HuH-7.5 (cell line): ENCODE data around the gene SIPA1L3.

ENCODE experiments used
- DNase-seq: peaks from one replicate; pipeline ENCODE4 v3.0.0; 2011; ENCODE audit warnings: low spot score

Gene SIPA1L3

GRCh38 chr19:38152461-38153379 is 245.7 kb downstream of the SIPA1L3 start:
- DNase-seq, result no peak

- no peak for DNase-seq
These were observed 248.4 kb downstream of the SIPA1L3 start for GRCh38 chr19:38155453-38155852.

- DNase-seq, result no peak
These were observed 251.7 kb downstream of the SIPA1L3 start for GRCh38 chr19:38158730-38159129.

- DNase-seq, result no peak
These were observed 255.1 kb downstream of the SIPA1L3 start for GRCh38 chr19:38162094-38162493.

GRCh38 chr19:38162632-38163031 is 255.6 kb downstream of the SIPA1L3 start:
- no peak for DNase-seq

GRCh38 chr19:38163419-38164290 is 256.6 kb downstream of the SIPA1L3 start:
- no peak for DNase-seq

GRCh38 chr19:38164526-38164925 is 257.5 kb downstream of the SIPA1L3 start:
- no peak for DNase-seq

- DNase-seq, result no peak
These were observed 258.3 kb downstream of the SIPA1L3 start for GRCh38 chr19:38165335-38165734.

- DNase-seq, result no peak
These were observed 261.6 kb downstream of the SIPA1L3 start for GRCh38 chr19:38168637-38169036.

GRCh38 chr19:38170334-38170733 is 263.3 kb downstream of the SIPA1L3 start:
- DNase-seq, result no peak

- DNase-seq, result no peak
These were observed 265.0 kb downstream of the SIPA1L3 start for GRCh38 chr19:38172001-38172400.

- DNase-seq, result no peak
These were observed 266.5 kb downstream of the SIPA1L3 start for GRCh38 chr19:38173291-38174041.

- no peak for DNase-seq
These were observed 268.4 kb downstream of the SIPA1L3 start for GRCh38 chr19:38175422-38175821.

GRCh38 chr19:38180071-38180470 is 273.1 kb downstream of the SIPA1L3 start:
- DNase-seq, result no peak

GRCh38 chr19:38182536-38183210 is 275.7 kb downstream of the SIPA1L3 start:
- DNase-seq, result no peak

- DNase-seq, result no peak
These were observed 276.4 kb downstream of the SIPA1L3 start for GRCh38 chr19:38183251-38183897.

GRCh38 chr19:38184815-38185214 is 277.8 kb downstream of the SIPA1L3 start:
- no peak for DNase-seq

GRCh38 chr19:38185562-38185961 is 278.6 kb downstream of the SIPA1L3 start:
- no peak for DNase-seq

GRCh38 chr19:38190061-38190460 is 283.1 kb downstream of the SIPA1L3 start:
- DNase-seq, result no peak

- DNase-seq, result no peak
These were observed 283.8 kb downstream of the SIPA1L3 start for GRCh38 chr19:38190793-38191192.

GRCh38 chr19:38191747-38192146 is 284.7 kb downstream of the SIPA1L3 start:
- DNase-seq, result no peak
